Calu3 (cell line): ENCODE results near the gene IL3. TPM values are rescaled to one million over a fixed set of nuclear protein-coding genes. Genes with fewer than 3 reads are reported as not detected.

Source experiments
- BruUV-seq: library from RNA; stranded (reverse); fragments of 400-500 nt; replicated peaks from 2 replicates; lab custom pipeline; 2021; lab: Mats Ljungman, UMichigan
- CTCF ChIA-PET: fragments of 300-600 bp; sonication (Branson Sonifier 250); formaldehyde crosslinking; loops from one replicate; lab custom pipeline; 2022; ENCODE audit warnings: antibody characterized with exemption; lab: Charles Lee
- DNase-seq: peaks from one replicate; pipeline ENCODE4 v3.0.0; 2022
- H3K27ac Mint-ChIP-seq: one replicate; pipeline ENCODE4 v1.8.0; 2022; ENCODE audit warnings: mixed read lengths; ENCODE audit not compliant: unreplicated experiment
- H3K27me3 Mint-ChIP-seq: one replicate; pipeline ENCODE4 v1.8.0; 2022; ENCODE audit warnings: mixed read lengths; ENCODE audit not compliant: unreplicated experiment
- H3K36me3 Mint-ChIP-seq: one replicate; pipeline ENCODE4 v1.8.0; 2022; ENCODE audit warnings: mild to moderate bottlenecking, moderate library complexity, mixed read lengths; ENCODE audit not compliant: insufficient read depth, unreplicated experiment
- H3K4me1 Mint-ChIP-seq: one replicate; pipeline ENCODE4 v1.8.0; 2022; ENCODE audit warnings: mild to moderate bottlenecking, low read depth, mixed read lengths; ENCODE audit not compliant: unreplicated experiment
- H3K4me3 Mint-ChIP-seq: one replicate; pipeline ENCODE4 v1.8.0; 2022; ENCODE audit warnings: mild to moderate bottlenecking, low read depth, moderate library complexity, mixed read lengths; ENCODE audit not compliant: unreplicated experiment
- H3K9me3 Mint-ChIP-seq: one replicate; pipeline ENCODE4 v1.8.0; 2022; ENCODE audit warnings: low read depth, mixed read lengths; ENCODE audit not compliant: unreplicated experiment
- CTCF ChIP-seq: fragments of 200-600 bp; IDR thresholded peaks from one replicate; pipeline ENCODE4 v1.8.0; 2022; ENCODE audit warnings: antibody characterized with exemption; ENCODE audit not compliant: unreplicated experiment
- intact Hi-C: fragments of 100-400 bp; cut with micrococcal nuclease; formaldehyde crosslinking; loops from one replicate; pipeline ENCODE4 v1.10.0; 2022; ENCODE audit not compliant: unreplicated experiment
- total RNA-seq: library from RNA; stranded (reverse); gene quantifications from 2 replicates; pipeline ENCODE4 v1.2.3, GENCODE V29; 2022

Gene IL3
- total RNA-seq, 1 experiment from 2014 or later: not detected

- H3K4me1 Mint-ChIP-seq: peaks cover 38% of the 10 kb centered on the region
- H3K27ac Mint-ChIP-seq: no peak overlapping the region
- BruUV-seq: no TSS peak
- intact Hi-C loops: no loop called here
- H3K36me3 Mint-ChIP-seq: no peaks in the 10 kb centered on the region
- H3K9me3 Mint-ChIP-seq: peaks cover 2% of the 10 kb centered on the region
- no peak for TF ChIP-seq CTCF
- H3K27me3 Mint-ChIP-seq: no peaks in the 10 kb centered on the region
- DNase-seq: no peak
- CTCF ChIA-PET: no interaction called here
- H3K4me3 Mint-ChIP-seq: no peak overlapping the region
These were observed 32.8 kb downstream of the IL3 start for GRCh38 chr5:132093271-132093670.

- CTCF ChIA-PET: interaction anchor here (0.6 kb wide), 1 partner anchor 14 kb away, joined by 3 read pairs; no protein-coding TSS in a partner anchor
- peaks cover 2% of the 10 kb centered on the region for H3K9me3 Mint-ChIP-seq
- H3K36me3 Mint-ChIP-seq: no peaks in the 10 kb centered on the region
- no peak overlapping the region for H3K4me3 Mint-ChIP-seq
- DNase-seq: peak; percentile 61
- intact Hi-C loops: no loop called here
- TF ChIP-seq CTCF: no peak
- BruUV-seq: no TSS peak
- peaks cover 45% of the 10 kb centered on the region for H3K4me1 Mint-ChIP-seq
- H3K27ac Mint-ChIP-seq: peak overlapping the region; percentile 17
- H3K27me3 Mint-ChIP-seq: no peaks in the 10 kb centered on the region
These were observed 34.1 kb downstream of the IL3 start for GRCh38 chr5:132094393-132095076.

- peaks cover 46% of the 10 kb centered on the region for H3K4me1 Mint-ChIP-seq
- TF ChIP-seq CTCF: no peak
- no peak for DNase-seq
- CTCF ChIA-PET: no interaction called here
- intact Hi-C loops: no loop called here
- H3K9me3 Mint-ChIP-seq: peaks cover 2% of the 10 kb centered on the region
- no peak overlapping the region for H3K27ac Mint-ChIP-seq
- H3K36me3 Mint-ChIP-seq: no peaks in the 10 kb centered on the region
- BruUV-seq: no TSS peak
- no peak overlapping the region for H3K4me3 Mint-ChIP-seq
- no peaks in the 10 kb centered on the region for H3K27me3 Mint-ChIP-seq
These were observed 34.6 kb downstream of the IL3 start for GRCh38 chr5:132095077-132095410.

GRCh38 chr5:132095424-132095972, 35.0 kb downstream of the IL3 start:
- BruUV-seq: no TSS peak
- no peak for TF ChIP-seq CTCF
- no peaks in the 10 kb centered on the region for H3K36me3 Mint-ChIP-seq
- intact Hi-C loops: no loop called here
- no peak for DNase-seq
- no peak overlapping the region for H3K27ac Mint-ChIP-seq
- no peak overlapping the region for H3K4me3 Mint-ChIP-seq
- H3K27me3 Mint-ChIP-seq: no peaks in the 10 kb centered on the region
- CTCF ChIA-PET: no interaction called here
- peaks cover 2% of the 10 kb centered on the region for H3K9me3 Mint-ChIP-seq
- peaks cover 46% of the 10 kb centered on the region for H3K4me1 Mint-ChIP-seq
